Neuronal stem cell (in vitro differentiated cells): Measurements from ENCODE around the gene NT5DC4.

Experiments
- DNase-seq: peaks from one replicate; pipeline ENCODE4 v3.0.0-alpha.2; 2013; ENCODE audit warnings: low spot score
- H2AFZ ChIP-seq: one replicate; pipeline ENCODE4 v1.6.1; 2013; ENCODE audit warnings: mild to moderate bottlenecking, low read length, inconsistent platforms
- H2AK5ac ChIP-seq: 2 replicates; pipeline ENCODE4 v1.6.1; 2013; ENCODE audit warnings: low read depth, mild to moderate bottlenecking, inconsistent platforms, low read length, moderate library complexity, mixed read lengths
- H2BK120ac ChIP-seq: 2 replicates; pipeline ENCODE4 v1.6.1; 2013; ENCODE audit warnings: low read depth, mild to moderate bottlenecking, inconsistent platforms, low read length, moderate library complexity, mixed read lengths
- H2BK12ac ChIP-seq: one replicate; pipeline ENCODE4 v1.6.1; 2013; ENCODE audit warnings: low read length, inconsistent platforms
- H2BK15ac ChIP-seq: 2 replicates; pipeline ENCODE4 v1.6.1; 2013; ENCODE audit warnings: mild to moderate bottlenecking, low read length, inconsistent platforms, mixed read lengths
- H2BK5ac ChIP-seq: one replicate; pipeline ENCODE4 v1.6.1; 2013; ENCODE audit warnings: inconsistent platforms, mild to moderate bottlenecking, low read length, moderate library complexity
- H3K14ac ChIP-seq: one replicate; pipeline ENCODE4 v1.6.1; 2013; ENCODE audit warnings: low read length, inconsistent platforms
- H3K18ac ChIP-seq: 2 replicates; pipeline ENCODE4 v1.6.1; 2013; ENCODE audit warnings: low read length, inconsistent platforms
- H3K23ac ChIP-seq: 2 replicates; pipeline ENCODE4 v1.6.1; 2013; ENCODE audit warnings: low read depth, mild to moderate bottlenecking, mixed read lengths, low read length, inconsistent platforms; ENCODE audit not compliant: poor library complexity
- H3K27ac ChIP-seq: replicated peaks from 3 replicates; pipeline ENCODE4 v1.5.1; 2013; ENCODE audit warnings: low read length, inconsistent platforms
- H3K27me3 ChIP-seq, 3 experiments: 2 replicates each; pipeline ENCODE4 v1.6.1; 2013; ENCODE audit warnings: low read length in 3 of 3, mild to moderate bottlenecking in 2 of 3, inconsistent platforms in 1 of 3, low read depth in 1 of 3, mixed read lengths in 1 of 3, moderate library complexity in 1 of 3; ENCODE audit not compliant: control insufficient read depth in 3 of 3, insufficient read depth in 3 of 3
- H3K36me3 ChIP-seq, 2 donors: replicated peaks in 1 of 2; 2 replicates each; pipeline ENCODE4 v1.6.1; 2013; ENCODE audit warnings: low read length in 2 of 2; ENCODE audit not compliant: control insufficient read depth in 2 of 2, insufficient read depth in 2 of 2
- H3K4ac ChIP-seq: 2 replicates; pipeline ENCODE4 v1.6.1; 2013; ENCODE audit warnings: inconsistent platforms, mild to moderate bottlenecking, low read length, moderate library complexity
- H3K4me1 ChIP-seq, 2 donors: 1 replicate in 1 of 2; 2 replicates in 1 of 2; pipeline ENCODE4 v1.6.1; 2013; ENCODE audit warnings: low read length in 2 of 2, low read depth in 1 of 2; ENCODE audit not compliant: control insufficient read depth in 2 of 2, insufficient read depth in 1 of 2
- H3K4me2 ChIP-seq: one replicate; pipeline ENCODE4 v1.6.1; 2013; ENCODE audit warnings: mild to moderate bottlenecking, low read length, inconsistent platforms; ENCODE audit not compliant: insufficient read depth, poor library complexity, severe bottlenecking
- H3K4me3 ChIP-seq, 2 donors: 2 replicates each; pipeline ENCODE4 v1.5.1; 2013; ENCODE audit warnings: low read length in 2 of 2, mild to moderate bottlenecking in 2 of 2, inconsistent platforms in 1 of 2, moderate library complexity in 1 of 2
- H3K79me1 ChIP-seq: one replicate; pipeline ENCODE4 v1.6.1; 2013; ENCODE audit warnings: low read depth, mild to moderate bottlenecking, inconsistent platforms, low read length, moderate library complexity
- H3K9ac ChIP-seq: one replicate; pipeline ENCODE4 v1.6.1; 2013; ENCODE audit warnings: mild to moderate bottlenecking, low read depth, low read length, inconsistent platforms; ENCODE audit not compliant: poor library complexity
- H3K9me3 ChIP-seq, 2 donors: replicated peaks in 1 of 2; 2 replicates each; pipeline versions ENCODE3 to v1.6.1; 2013; ENCODE audit warnings: low read length in 2 of 2, mild to moderate bottlenecking in 2 of 2, inconsistent platforms in 1 of 2, low read depth in 1 of 2, mixed read lengths in 1 of 2, moderate library complexity in 1 of 2; ENCODE audit not compliant: control insufficient read depth in 2 of 2, insufficient read depth in 1 of 2
- H4K8ac ChIP-seq: one replicate; pipeline ENCODE4 v1.6.1; 2013; ENCODE audit warnings: low read depth, mild to moderate bottlenecking, inconsistent platforms, low read length, moderate library complexity
- H4K91ac ChIP-seq: one replicate; pipeline ENCODE4 v1.6.1; 2013; ENCODE audit warnings: low read length, low read depth, mild to moderate bottlenecking, inconsistent platforms; ENCODE audit not compliant: poor library complexity
- WGBS, 2 donors: extraction: QIAGEN DNeasy Blood & Tissue Kit; methylation state at CpG; one replicate each; pipeline ENCODE4 v1.1.7; 2013; ENCODE audit warnings: missing lambda C conversion rate in 2 of 2, mixed read lengths in 1 of 2; ENCODE audit not compliant: insufficient read length in 2 of 2, insufficient replicate concordance in 1 of 2; ENCODE audit errors: extremely low coverage in 2 of 2; 5-methylcytosine and 5-hydroxymethylcytosine counted together

Gene NT5DC4

DNA sequence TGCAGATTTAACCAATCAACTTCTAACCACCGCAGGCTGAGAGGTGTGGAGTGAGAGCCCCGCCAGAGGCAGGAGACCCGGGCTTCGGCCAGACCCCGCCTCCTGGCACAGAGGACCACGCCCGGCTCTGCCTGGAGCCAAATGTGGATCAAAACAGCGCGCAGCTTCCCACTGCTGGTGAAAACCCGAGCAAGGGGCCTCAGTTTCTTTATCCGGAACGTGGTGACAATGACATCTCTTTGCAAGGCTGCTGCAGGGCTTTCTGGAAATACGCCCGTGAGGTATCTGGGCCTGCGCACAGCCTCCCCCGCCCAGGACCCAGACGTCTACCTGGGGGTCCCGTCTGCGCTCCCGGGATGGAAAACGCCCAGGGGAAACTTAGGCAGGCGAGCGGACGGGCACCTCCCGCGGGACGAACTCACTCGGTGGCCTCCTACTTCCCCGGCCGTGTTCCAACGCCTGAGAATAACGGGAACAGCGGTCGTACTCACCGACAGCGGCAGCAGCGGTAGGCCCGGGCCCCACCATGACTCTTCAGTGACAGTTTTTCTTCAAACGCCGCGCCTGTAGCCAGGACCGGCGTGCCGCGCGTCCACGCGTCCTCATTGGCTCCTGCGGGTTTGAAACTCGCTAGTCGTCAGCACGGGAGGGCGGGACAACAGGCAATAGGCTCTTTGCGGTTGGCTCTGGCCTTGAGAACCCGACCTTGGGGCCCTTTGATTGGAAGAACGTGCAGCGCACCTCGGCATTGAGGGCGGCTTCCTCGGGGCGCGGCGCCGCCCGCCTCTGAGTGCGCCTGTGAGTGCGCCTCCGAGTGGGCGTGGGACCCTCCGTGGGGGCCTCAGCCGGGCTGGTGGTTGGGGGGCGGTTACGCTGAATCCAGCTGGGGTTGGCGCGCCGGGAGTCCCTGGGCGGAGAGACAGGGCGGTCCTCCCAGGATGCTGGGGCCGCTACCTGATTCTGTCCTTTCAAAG is 43.5 kb downstream of the NT5DC4 start, which contains the start of gene CKAP2L:
CKAP2L (minus strand) TSS at position 539 of the 974 bp plus-strand sequence; CDS start at position 528, 11 bp downstream.
- no peak within 1 kb of the TSS for H2AK5ac ChIP-seq
- peak within 1 kb of the TSS; percentile 78 for H3K27ac ChIP-seq
- H3K4me1 ChIP-seq: peaks cover 0 to 5% of the 10 kb centered on the region in 2 donors

DNA sequence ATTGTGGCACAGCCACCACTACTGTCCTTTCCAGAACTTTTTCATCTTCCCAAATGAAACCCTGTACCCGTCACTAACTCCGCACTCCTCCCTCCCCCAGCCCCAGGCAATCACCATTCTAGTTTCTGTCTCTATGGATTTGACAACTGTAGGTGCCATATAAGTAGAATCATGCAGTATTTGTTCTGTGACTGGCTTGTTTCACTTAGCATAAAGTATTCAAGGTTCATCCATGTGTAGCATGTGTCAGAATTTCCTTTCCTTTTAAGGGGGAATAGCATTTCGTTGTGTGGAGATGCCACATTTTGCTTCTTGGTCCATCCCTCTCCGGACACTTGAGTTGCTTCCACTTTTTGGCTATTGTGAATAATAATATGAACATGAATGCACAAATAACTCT is 44.4 kb downstream of the NT5DC4 start:
- peaks cover 2% of the 10 kb centered on the region for H3K79me1 ChIP-seq
- H3K4me2 ChIP-seq: no peak overlapping the region
- no peaks in the 10 kb centered on the region for H3K9me3 ChIP-seq
- H3K36me3 ChIP-seq: peaks cover 2 to 22% of the 10 kb centered on the region in 2 donors
- peak overlapping the region; percentile 97 for H2AFZ ChIP-seq
- no CpG with 5 or more reads among the region's 4 CpGs for WGBS, 2 donors
- DNase-seq: no peak
- no peak overlapping the region for H3K9ac ChIP-seq
- H3K27me3 ChIP-seq: no peaks in the 10 kb centered on the region
- H2BK15ac ChIP-seq: no peak overlapping the region
- H3K23ac ChIP-seq: no peak overlapping the region
- no peak overlapping the region for H4K8ac ChIP-seq
- no peak overlapping the region for H2BK120ac ChIP-seq
- no peak overlapping the region for H3K27ac ChIP-seq
- no peak overlapping the region for H3K4ac ChIP-seq
- H2BK12ac ChIP-seq: no peak overlapping the region
- H3K4me3 ChIP-seq: peak overlapping the region in 1 of 2 donors; percentile 91
- peaks cover 0 to 5% of the 10 kb centered on the region in 2 donors for H3K4me1 ChIP-seq
- H4K91ac ChIP-seq: no peak overlapping the region
- H3K18ac ChIP-seq: no peak overlapping the region
- no peak overlapping the region for H2BK5ac ChIP-seq
- no peak overlapping the region for H3K14ac ChIP-seq
- H2AK5ac ChIP-seq: no peak overlapping the region

More for the DNA sequence above, 43.5 kb downstream of the NT5DC4 start, which contains the start of gene CKAP2L:
- DNase-seq: peak; percentile 94
- Histone ChIP-seq H3K4me2 (peak within 1 kb of the TSS; percentile 72), H3K79me1 (peaks cover 2% of the 10 kb centered on the region), H3K14ac (no peak within 1 kb of the TSS), H3K9me3 (no peaks in the 10 kb centered on the region), H3K23ac (no peak within 1 kb of the TSS), H2BK12ac (no peak within 1 kb of the TSS), H3K9ac (peak within 1 kb of the TSS; percentile 90), H3K18ac (peak within 1 kb of the TSS; percentile 69), H3K4me3 (peak within 1 kb of the TSS; percentile 91 to 98), H2AFZ (peak within 1 kb of the TSS; percentile 97), H2BK5ac (peak within 1 kb of the TSS; percentile 58), H4K8ac (no peak within 1 kb of the TSS), H3K27me3 (no peaks in the 10 kb centered on the region), H4K91ac (no peak within 1 kb of the TSS), H3K4ac (no peak within 1 kb of the TSS), H2BK120ac (no peak within 1 kb of the TSS), H3K36me3 (peaks cover 5 to 31% of the 10 kb centered on the region in 2 donors), H2BK15ac (no peak within 1 kb of the TSS)
- WGBS, 2 donors: no CpG with 5 or more reads among the region's 79 CpGs

DNA sequence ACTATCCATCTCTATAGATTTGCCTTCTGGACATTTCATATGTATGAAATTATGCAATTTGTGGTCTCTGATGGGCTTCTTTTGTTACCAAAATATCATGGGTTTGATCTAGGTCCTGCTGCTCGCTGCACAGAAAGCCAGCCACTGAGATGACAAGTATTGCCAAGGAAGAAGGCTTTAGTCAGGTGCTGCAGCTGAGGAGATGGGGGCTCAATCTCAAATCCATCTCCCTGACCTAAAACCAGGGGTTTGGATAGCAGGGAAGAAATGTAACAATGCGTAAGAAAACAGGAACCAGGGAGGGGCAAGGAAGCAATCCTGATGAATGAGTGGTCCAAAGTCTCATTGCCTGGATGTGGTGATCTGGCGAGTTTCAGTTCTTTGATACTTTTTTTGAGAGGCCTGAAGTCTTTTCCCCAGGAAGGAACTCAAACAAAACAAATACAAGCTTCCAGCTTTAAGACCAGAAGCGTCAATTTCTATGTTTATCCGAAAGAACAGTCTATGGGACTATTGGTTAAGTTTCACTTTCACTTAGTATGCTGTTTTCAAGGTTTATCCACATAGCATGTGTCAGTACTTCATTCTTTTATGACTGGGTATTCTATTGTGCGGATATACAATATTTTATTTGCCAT is 47.0 kb downstream of the NT5DC4 start:
- Histone ChIP-seq H3K14ac (no peak overlapping the region), H3K79me1 (peaks cover 2% of the 10 kb centered on the region), H3K4me3 (no peak overlapping the region), H2AK5ac (no peak overlapping the region), H2AFZ (no peak overlapping the region), H4K8ac (no peak overlapping the region), H3K18ac (no peak overlapping the region), H2BK5ac (no peak overlapping the region), H2BK120ac (no peak overlapping the region), H2BK12ac (no peak overlapping the region), H3K9me3 (no peaks in the 10 kb centered on the region), H3K23ac (no peak overlapping the region), H4K91ac (no peak overlapping the region), H3K27ac (no peak overlapping the region), H3K36me3 (no peaks in the 10 kb centered on the region), H3K4ac (no peak overlapping the region), H3K4me1 (peaks cover 0 to 4% of the 10 kb centered on the region in 2 donors), H3K27me3 (no peaks in the 10 kb centered on the region), H2BK15ac (no peak overlapping the region), H3K4me2 (no peak overlapping the region), H3K9ac (no peak overlapping the region)
- no peak for DNase-seq
- WGBS, 2 donors: no CpG with 5 or more reads among the region's 6 CpGs

DNA sequence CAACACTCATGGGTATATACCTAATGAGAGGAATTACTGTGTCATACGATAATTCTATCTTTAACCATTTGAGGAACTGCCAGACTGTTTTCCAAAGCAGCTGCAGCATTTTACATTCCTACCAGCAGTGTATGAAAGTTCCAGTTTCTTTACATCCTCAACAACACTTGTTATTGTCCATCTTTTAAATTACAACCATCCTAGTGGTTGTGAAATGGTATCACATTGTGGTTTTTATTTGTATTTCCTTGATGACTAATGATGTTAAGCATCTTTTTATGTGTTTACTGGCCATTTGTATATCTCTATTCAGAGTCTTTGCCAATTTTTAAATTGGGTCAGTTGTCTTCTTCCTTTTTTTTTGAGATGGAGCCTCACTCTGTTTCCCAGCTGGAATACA is 47.6 kb downstream of the NT5DC4 start:
- H3K79me1 ChIP-seq: peaks cover 2% of the 10 kb centered on the region
- no peak overlapping the region for H3K4ac ChIP-seq
- no peak overlapping the region for H2AFZ ChIP-seq
- no peaks in the 10 kb centered on the region for H3K36me3 ChIP-seq
- H3K23ac ChIP-seq: no peak overlapping the region
- H3K4me3 ChIP-seq: no peak overlapping the region
- no peak overlapping the region for H3K4me2 ChIP-seq
- H3K18ac ChIP-seq: no peak overlapping the region
- no peak overlapping the region for H2BK12ac ChIP-seq
- no peaks in the 10 kb centered on the region for H3K4me1 ChIP-seq
- no peak overlapping the region for H2BK5ac ChIP-seq
- WGBS, 2 donors: no CpG with 5 or more reads among the region's 1 CpG
- no peak overlapping the region for H4K8ac ChIP-seq
- H3K9ac ChIP-seq: no peak overlapping the region
- H2AK5ac ChIP-seq: no peak overlapping the region
- no peak for DNase-seq
- no peak overlapping the region for H2BK15ac ChIP-seq
- no peaks in the 10 kb centered on the region for H3K27me3 ChIP-seq
- H3K14ac ChIP-seq: no peak overlapping the region
- no peak overlapping the region for H3K27ac ChIP-seq
- no peak overlapping the region for H2BK120ac ChIP-seq
- no peaks in the 10 kb centered on the region for H3K9me3 ChIP-seq
- H4K91ac ChIP-seq: no peak overlapping the region
